ENCODE results near the gene CTNND2. TPM values are rescaled to one million over a fixed set of nuclear protein-coding genes. Genes with fewer than 3 reads are reported as not detected.

Gene CTNND2
- total RNA-seq, 1 donor from 2014 or later: 2.5 TPM

- H3K27me3 Mint-ChIP-seq (ENCODE audit: unreplicated experiment): no peaks in the 10 kb centered on the region
- no peaks in the 10 kb centered on the region for H3K4me1 Mint-ChIP-seq (ENCODE audit: unreplicated experiment)
- TF ChIP-seq CTCF (IDR thresholded peaks at IDR 0.05): no peak
- DNase-seq (ENCODE audit: extremely low spot score, unreplicated experiment): no peak
- no peaks in the 10 kb centered on the region for H3K9me3 Mint-ChIP-seq (ENCODE audit: unreplicated experiment)
- no peak overlapping the region for H3K4me3 Mint-ChIP-seq (ENCODE audit: unreplicated experiment)
- no peak overlapping the region for H3K27ac Mint-ChIP-seq (ENCODE audit: unreplicated experiment)
- no peaks in the 10 kb centered on the region for H3K36me3 Mint-ChIP-seq (ENCODE audit: unreplicated experiment)
These were observed 111.6 kb downstream of the CTNND2 start for GRCh38 chr5:11792621-11793020.

GRCh38 chr5:11791792-11792191 lies 112.5 kb downstream of the CTNND2 start:
- Mint-ChIP-seq H3K27me3 (ENCODE audit: unreplicated experiment) (no peaks in the 10 kb centered on the region), H3K4me3 (ENCODE audit: unreplicated experiment) (no peak overlapping the region), H3K36me3 (ENCODE audit: unreplicated experiment) (no peaks in the 10 kb centered on the region), H3K9me3 (ENCODE audit: unreplicated experiment) (no peaks in the 10 kb centered on the region), H3K27ac (ENCODE audit: unreplicated experiment) (no peak overlapping the region), H3K4me1 (ENCODE audit: unreplicated experiment) (no peaks in the 10 kb centered on the region)
- DNase-seq (ENCODE audit: extremely low spot score, unreplicated experiment): no peak
- no peak for TF ChIP-seq CTCF (IDR thresholded peaks at IDR 0.05)

GRCh38 chr5:11790201-11790600 lies 114.0 kb downstream of the CTNND2 start:
- no peaks in the 10 kb centered on the region for H3K27me3 Mint-ChIP-seq (ENCODE audit: unreplicated experiment)
- H3K27ac Mint-ChIP-seq (ENCODE audit: unreplicated experiment): no peak overlapping the region
- no peak for TF ChIP-seq CTCF (IDR thresholded peaks at IDR 0.05)
- H3K9me3 Mint-ChIP-seq (ENCODE audit: unreplicated experiment): no peaks in the 10 kb centered on the region
- H3K4me1 Mint-ChIP-seq (ENCODE audit: unreplicated experiment): no peaks in the 10 kb centered on the region
- H3K36me3 Mint-ChIP-seq (ENCODE audit: unreplicated experiment): no peaks in the 10 kb centered on the region
- DNase-seq (ENCODE audit: extremely low spot score, unreplicated experiment): no peak
- no peak overlapping the region for H3K4me3 Mint-ChIP-seq (ENCODE audit: unreplicated experiment)

GRCh38 chr5:11785771-11786352 lies 118.4 kb downstream of the CTNND2 start:
- DNase-seq (ENCODE audit: extremely low spot score, unreplicated experiment): no peak
- no peak for TF ChIP-seq CTCF (IDR thresholded peaks at IDR 0.05)
- H3K4me3 Mint-ChIP-seq (ENCODE audit: unreplicated experiment): no peak overlapping the region

GRCh38 chr5:11780641-11781345 lies 123.5 kb downstream of the CTNND2 start:
- Mint-ChIP-seq H3K27ac (ENCODE audit: unreplicated experiment) (no peak overlapping the region), H3K9me3 (ENCODE audit: unreplicated experiment) (peaks cover 7% of the 10 kb centered on the region)

More at GRCh38 chr5:11785771-11786352, 118.4 kb downstream of the CTNND2 start:
- Mint-ChIP-seq H3K9me3 (ENCODE audit: unreplicated experiment) (peaks cover 7% of the 10 kb centered on the region), H3K36me3 (ENCODE audit: unreplicated experiment) (no peaks in the 10 kb centered on the region), H3K27ac (ENCODE audit: unreplicated experiment) (no peak overlapping the region), H3K27me3 (ENCODE audit: unreplicated experiment) (no peaks in the 10 kb centered on the region), H3K4me1 (ENCODE audit: unreplicated experiment) (no peaks in the 10 kb centered on the region)

More at GRCh38 chr5:11780641-11781345, 123.5 kb downstream of the CTNND2 start:
- no peaks in the 10 kb centered on the region for H3K36me3 Mint-ChIP-seq (ENCODE audit: unreplicated experiment)
- no peak for TF ChIP-seq CTCF (IDR thresholded peaks at IDR 0.05)
- H3K4me3 Mint-ChIP-seq (ENCODE audit: unreplicated experiment): no peak overlapping the region
- no peak for DNase-seq (ENCODE audit: extremely low spot score, unreplicated experiment)
- no peaks in the 10 kb centered on the region for H3K4me1 Mint-ChIP-seq (ENCODE audit: unreplicated experiment)
- no peaks in the 10 kb centered on the region for H3K27me3 Mint-ChIP-seq (ENCODE audit: unreplicated experiment)
